HT1080 (cell line): Measurements from ENCODE around the gene ADAMTS16. TPM values are rescaled to one million over a fixed set of nuclear protein-coding genes. Genes with fewer than 3 reads are reported as not detected.
A peak's percentile ranks its signal among the peaks of the same experiment; 100 is the strongest.

Experiments
- DNase-seq: peaks from one replicate; pipeline ENCODE4 v3.0.0-alpha.2; 2015; ENCODE audit warnings: low read depth
- total RNA-seq: library from RNA; depleted of rRNA; stranded (reverse); fragments of >200 nt; shearing (Covaris generic); gene quantifications from 2 replicates; pipeline ENCODE4 v1.2.3, GENCODE V29; 2014

Gene ADAMTS16
- total RNA-seq, 1 experiment from 2014 or later: 3.9 TPM

DNA sequence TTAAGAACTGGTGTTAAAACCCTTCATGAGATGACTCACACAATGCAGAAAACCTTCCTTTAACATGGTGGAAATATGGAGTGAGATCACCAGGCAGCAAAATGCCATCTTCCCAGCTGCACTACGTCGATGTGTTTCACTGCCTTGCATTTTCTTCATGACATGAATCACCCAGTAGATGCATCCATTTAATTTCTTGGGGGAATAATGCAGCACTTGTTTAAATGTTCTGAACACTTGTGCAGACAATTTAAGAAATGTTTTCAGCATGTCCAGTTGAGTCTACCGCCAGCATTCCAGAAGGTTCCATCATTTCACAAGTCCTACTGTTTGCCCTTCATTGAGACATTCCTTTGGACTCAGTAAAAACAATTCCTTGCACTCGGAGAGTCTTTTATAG lies 81.6 kb downstream of the ADAMTS16 start:
- DNase-seq: peak; percentile 44

DNA sequence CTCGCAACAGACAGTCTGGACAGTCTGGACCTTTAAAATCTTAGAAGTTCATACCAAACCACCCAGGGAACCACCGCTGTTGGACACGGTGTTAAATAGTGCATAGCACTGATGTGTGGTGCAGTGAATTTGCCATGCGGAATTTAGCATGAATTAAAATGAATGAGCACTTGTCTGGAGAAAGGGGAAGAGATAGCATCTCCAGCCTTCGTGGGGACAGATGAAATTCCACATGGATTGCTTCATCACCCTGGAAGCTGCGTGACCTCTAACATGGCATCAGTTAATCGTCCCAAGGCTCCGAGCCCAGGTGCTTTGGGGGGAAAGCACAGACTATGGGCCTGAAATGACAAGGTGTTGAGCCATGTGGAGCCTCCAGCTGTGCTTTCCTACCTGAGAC lies 91.4 kb downstream of the ADAMTS16 start:
- no peak for DNase-seq

DNA sequence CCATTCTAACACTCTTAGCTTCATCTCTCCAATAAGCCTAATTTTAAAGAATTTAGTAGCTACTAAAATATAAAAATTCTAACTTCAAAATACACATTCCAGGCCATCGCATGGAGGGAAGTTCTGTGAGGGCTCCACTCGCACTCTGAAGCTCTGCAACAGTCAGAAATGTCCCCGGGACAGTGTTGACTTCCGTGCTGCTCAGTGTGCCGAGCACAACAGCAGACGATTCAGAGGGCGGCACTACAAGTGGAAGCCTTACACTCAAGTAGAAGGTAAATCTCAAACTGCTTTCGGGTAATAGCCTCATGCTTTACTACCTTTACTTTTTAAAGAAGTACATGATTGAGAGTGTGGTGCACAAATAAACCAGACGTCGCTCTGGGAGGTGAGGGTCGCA lies 94.8 kb downstream of the ADAMTS16 start:
- DNase-seq: no peak

DNA sequence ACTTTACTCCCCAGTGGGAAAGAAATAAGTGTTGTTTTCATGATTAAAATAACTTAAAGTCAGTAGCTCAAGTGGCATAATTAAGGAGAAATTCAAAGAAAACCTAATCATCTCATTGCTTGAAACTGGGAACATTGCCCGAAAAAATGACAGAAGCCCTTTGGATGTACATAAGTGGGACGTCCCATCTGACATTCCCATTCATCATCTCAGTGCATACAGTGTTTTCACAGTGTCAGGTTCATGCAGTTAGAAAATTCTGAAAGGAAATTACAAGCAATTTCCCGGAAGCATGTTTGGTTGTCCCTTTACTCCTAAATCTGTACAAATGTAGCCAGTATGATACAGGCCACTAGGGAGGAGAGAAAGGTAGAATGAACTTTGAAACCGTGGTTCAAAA lies 95.6 kb downstream of the ADAMTS16 start:
- no peak for DNase-seq

DNA sequence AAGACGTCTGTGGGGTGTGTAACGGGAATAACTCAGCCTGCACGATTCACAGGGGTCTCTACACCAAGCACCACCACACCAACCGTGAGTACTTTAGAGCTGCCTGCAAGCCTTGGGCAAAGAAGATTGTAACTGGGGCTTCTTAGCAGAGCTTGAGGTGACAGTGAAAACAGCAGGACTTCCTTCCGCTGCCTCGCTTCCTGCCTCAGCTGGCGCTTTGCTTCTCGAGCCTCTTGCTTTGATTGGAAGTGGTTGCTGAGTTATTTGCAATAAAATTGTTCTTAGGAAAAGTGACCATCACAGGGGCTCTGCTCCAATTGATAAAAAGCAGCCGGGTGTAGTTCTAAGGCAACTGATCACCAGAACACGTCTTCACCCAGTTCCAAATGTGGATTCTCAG lies 99.1 kb downstream of the ADAMTS16 start:
- DNase-seq: no peak

DNA sequence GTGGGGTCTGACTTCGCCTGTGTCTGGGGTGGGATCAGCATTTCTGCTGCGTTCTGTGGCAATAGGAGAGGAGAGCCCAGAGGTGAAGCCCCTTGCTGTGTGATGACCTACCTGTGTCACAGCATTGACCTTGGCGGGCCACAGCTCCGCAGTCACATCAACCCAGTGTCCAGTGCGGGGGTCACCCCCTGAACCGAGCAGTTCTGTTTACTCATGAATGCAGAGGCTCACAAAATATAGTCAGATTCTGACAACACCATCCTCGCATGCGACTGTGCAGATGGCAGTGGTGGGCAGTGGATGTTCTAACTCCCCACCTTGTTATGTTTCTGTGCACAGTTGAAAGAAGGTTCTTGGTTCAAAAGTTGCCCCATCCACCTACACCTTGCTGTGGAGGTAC lies 100.1 kb downstream of the ADAMTS16 start:
- no peak for DNase-seq

DNA sequence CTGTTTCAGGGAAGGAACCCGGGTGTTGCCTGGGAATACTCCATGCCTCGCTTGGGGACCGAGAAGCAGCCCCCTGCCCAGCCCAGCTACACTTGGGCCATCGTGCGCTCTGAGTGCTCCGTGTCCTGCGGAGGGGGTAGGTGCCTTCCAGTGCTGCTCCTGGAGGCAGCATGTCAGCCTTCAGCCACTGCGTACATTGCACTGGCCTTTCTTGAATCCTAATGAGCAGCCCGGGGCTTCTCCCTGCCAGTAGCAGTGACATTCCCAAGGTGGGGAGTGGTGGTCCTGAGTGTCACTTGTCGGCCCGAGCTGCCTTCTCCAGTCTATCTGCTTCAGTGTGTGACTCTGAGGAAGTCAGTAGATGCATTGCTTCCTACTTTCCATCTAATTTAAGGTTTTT lies 101.9 kb downstream of the ADAMTS16 start:
- no peak for DNase-seq

DNA sequence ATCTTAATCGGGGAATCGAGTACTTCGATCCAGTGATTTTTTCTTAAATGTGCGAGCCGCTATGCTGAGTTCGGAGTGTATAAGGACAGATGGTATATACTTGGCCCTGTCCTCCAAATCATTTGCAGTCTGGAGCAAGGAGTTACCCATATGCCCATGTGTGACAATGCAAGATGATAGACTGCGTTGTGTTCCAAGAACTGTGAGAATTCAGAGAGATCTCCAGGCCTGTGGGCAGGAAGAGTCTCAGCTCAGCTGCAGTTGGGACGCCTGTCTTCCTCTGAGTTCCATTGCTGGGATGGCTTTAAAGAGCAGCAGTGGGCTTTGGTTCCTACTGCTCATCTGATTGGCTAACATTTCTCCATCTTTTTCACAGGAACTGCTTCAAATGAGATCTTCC lies 106.6 kb downstream of the ADAMTS16 start:
- DNase-seq: no peak

DNA sequence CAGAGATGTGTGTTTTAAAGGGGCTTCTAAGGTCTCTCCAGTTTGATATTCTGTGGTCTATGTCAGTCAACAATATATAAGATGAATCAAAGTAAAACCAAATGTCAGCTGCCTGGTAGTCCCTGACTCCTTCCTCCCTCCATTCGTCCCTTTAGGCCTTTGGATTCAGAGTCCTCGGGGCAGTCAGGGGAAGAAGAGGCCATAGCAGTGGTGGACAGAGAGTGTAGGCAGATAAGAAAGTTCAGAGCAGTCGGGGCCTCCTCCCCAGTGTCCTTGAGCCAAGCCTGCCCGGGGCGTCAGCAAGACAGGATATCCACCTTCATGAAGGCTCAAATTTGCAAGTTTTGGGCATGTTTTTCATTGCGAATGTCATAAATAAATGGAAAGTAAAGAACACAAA lies 110.6 kb downstream of the ADAMTS16 start:
- no peak for DNase-seq

DNA sequence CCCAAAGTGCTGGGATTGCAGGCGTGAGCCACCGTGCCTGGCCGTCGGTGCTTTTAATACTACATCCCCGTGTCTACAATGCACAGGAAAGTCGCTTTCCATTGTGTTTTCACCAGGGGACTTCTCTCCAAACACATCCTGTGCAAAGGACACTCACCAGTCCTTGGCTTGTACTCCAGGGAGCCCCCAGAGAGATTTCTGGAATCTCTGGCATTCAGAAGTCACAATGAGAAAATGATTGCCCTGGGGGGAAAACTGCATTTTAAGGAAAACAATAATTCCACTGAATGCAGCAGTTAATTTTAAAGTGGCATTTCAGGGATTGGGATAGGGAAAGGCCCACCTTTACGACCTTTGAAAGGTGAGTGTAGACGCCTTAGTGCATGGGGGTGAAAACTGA lies 112.0 kb downstream of the ADAMTS16 start:
- no peak for DNase-seq

DNA sequence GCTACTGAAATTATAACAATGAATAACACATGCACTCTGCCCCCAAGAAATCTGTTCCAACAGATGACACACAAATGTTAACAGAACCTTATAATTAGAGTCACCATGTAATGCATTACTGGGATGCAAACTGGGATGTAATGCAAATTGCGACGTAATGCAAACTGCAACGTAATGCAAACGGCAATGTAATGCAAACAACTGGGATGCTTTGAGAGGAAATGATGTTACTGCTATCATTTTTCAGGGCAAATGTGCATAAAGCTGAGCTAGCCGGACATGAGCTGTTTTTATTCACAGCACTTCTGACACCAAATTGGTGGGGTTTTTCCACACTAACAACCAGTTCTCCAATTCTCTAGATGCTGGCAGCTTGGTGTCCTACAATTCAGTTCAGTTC lies 117.2 kb downstream of the ADAMTS16 start:
- no peak for DNase-seq

DNA sequence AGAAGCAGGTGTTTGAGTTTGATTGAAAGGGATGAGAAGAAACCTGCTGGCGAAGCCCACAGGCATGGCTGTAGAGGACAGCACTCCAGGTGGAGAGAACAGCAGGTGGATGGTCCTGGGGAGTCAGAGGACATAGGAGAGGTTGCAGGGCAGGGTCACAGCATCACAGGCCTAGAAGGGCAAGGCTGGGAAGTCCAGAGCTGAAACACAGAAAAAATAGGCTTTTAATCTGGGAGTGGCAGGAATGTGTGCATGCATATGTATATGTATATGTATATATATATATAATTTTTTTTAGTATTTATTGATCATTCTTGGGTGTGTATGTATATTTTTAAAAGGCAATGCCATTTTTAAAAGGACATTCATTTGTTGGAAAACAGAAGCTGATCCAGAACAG lies 118.4 kb downstream of the ADAMTS16 start:
- DNase-seq: no peak

DNA sequence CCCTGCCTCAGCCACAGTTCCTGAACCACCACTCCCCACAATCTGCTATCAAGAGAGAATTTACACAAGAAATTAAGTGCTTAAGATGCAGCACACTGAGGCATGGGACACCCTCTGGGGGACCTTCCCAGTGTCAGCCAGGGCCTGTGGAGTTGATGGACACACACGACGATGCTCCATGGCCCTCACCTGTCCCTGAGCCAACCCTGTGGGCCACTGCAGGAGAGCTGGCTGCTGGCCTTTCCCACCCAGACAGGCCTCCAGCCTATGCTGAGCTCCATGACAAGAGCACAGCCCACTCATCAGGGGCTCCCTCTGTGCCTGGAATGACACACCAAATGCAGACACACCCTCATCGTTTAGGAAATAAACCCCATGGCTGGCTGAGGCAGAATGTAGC lies 124.6 kb downstream of the ADAMTS16 start:
- no peak for DNase-seq

DNA sequence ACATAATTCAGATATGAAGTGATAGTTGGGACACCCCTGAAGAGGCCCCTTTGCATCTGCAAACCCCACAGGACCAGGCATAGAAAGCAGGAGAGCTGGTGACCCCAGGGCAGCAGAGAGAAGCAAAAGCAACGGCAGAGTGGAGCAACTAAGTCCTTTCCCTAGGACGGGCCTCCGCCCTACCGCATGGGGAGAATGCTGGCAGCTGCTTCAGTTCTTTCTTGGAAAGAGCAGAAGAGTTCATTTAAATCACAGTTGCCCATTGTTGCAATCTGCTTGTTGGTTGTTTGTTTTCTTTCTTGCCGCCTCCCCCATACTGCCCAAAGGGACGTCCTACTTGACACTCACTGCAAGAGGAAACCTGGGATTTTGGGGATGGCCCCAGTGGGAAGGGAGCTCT lies 126.2 kb downstream of the ADAMTS16 start:
- DNase-seq: no peak

DNA sequence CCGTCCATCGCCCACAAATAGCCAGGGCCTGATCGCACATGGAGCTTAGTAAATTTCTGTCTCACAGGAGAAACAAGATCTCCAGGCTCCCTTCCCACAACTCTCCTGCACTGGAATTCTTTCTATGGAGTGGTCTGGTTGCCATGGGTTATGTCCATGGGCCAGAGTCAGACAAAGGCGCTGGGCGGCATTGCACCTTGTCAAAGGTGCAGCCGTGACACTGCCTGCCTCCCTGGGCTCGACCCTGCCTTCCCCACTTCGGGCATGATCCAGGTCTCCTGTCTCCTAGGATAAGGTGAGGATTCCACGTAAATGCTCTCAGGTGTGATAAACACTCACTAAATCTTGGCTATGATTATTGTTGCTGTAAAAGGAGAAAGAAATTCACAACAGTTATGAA lies 130.0 kb downstream of the ADAMTS16 start:
- DNase-seq: no peak

DNA sequence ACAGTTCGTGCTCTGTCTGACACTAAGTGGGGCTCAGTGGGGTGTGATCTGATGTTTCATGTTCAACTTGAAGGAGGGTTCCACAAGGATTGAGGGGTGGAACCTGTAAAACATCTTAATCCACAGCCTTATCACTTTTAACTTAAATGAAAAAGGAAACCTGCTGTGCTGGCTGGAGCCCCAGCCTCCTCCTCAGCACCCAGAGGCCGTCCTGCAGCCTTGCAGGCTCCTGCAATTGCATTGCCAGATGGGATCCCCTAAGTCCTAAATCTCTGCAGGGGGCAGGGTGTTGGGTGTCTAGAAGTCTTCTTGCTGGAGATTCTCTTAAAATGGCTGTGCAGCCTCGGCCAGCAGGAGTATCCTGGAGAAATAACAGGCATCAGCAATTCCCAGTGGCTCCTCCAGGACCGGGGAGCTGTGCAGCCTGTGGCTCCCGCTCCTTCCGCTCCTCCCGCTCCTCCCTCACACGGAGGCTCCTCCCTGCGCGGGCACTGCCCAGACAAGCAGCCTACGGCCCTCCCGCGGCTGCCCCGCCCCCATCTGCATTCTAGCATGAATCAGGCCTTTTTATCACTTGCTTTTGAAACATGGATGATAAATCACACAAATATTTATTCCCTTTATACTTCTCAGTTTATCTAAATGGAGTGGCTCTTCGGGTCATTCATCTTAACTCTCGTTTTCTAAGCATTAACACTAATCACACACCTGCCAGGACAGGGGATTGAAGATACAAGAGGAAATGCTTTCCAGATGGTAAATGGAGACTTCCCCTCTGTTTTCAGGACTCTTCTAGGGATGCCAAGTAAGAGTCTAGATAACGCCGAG lies 131.0 kb downstream of the ADAMTS16 start:
- peak; percentile 97 for DNase-seq

DNA sequence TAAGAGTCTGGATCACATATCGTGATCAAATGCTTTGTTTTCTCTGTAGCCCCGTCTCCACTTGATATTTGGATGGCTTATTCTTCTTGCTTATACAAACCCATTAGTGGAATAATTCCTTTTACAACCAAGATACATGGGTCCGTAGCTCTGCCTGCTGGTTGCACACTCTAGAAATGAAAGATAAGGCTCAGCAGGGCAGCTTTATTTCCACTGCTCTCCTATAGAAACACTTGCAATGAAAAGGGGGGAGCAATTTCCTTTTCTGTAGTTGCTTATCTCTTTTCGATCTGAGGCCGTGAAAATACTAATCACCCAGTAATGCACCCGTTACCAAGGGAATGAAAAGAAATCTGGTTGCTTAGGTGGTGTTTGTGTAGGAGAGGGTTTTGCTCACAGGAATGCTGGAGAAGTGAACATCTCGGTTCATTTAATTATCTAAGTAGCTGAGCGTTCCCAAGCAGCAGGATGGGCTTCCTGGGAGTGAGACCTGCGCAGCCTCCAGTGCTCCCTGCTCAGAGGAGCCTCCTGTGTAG lies 131.7 kb downstream of the ADAMTS16 start:
- peak; percentile 74 for DNase-seq

DNA sequence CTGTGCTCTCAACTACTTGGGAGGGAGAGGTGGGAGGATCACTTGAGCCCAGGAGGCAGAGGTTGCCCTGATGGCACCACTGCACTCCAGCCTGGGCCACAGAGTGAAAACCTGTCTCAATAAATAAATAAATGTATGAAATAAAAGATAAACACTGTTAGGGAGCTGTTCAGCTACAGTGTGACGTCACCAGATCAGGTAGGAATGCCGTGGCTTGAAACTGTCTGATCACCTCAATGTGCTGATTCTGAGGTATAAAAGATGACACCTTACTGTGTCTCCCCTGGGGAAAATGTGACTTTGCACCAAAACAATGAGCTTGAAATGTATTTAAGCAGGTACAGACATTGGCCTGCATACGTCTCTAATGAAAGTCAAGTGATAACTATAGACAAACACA lies 133.3 kb downstream of the ADAMTS16 start:
- DNase-seq: no peak

DNA sequence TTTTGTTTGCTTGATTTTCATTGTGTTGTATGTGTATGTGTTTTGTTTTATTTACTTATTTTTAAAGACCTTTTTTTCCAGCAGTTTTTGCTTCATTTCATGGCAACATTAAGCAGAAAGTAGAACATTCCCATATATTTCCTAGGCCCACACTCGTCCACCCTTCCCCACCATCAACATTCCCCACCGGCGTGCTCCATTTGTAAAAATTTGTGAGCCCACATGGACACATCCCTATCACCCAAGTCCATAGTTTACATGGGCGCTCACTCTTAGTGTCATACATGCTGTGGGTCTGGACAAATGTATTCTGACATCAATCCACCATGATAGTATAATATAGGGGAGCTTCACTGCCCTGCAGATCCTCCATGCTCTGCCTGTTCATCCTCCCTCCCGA lies 133.8 kb downstream of the ADAMTS16 start:
- no peak for DNase-seq

DNA sequence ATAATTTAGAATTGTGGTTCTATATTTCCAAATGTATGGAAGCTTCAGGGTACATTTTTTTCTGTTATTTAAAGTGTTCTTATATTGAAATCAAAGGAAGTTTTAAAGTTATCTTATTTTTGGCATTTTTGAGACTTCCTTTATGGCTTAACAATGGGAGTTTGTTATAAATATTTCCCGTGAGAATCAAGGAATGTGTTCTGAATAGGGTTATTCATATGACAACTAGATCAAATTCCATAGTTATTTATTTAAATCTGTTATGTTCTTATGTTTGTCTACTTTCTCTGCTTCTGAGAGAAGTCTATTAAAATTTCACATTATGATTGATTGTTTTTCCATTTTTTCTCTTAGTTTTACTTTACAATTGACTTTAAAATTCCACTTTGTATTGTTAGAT lies 135.1 kb downstream of the ADAMTS16 start:
- no peak for DNase-seq

DNA sequence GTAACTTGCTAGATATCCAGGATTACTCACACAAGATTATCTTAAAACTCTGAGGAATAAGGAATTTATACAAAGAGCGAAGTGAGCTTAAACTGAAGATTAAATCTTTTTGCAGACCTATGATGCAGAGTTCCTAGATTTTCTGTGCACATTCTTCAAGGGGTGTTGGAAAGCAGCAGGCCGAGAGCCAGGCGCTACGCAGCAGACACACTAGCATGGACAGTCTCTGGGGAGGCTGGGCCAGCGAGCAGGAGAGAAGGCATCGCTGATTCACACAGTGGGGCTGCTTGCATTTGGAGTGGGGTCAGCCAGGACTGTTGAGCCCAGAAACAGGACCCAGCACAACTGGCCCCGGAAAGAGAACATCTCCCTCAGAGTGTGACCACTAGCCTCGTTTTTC lies 136.3 kb downstream of the ADAMTS16 start:
- DNase-seq: no peak

DNA sequence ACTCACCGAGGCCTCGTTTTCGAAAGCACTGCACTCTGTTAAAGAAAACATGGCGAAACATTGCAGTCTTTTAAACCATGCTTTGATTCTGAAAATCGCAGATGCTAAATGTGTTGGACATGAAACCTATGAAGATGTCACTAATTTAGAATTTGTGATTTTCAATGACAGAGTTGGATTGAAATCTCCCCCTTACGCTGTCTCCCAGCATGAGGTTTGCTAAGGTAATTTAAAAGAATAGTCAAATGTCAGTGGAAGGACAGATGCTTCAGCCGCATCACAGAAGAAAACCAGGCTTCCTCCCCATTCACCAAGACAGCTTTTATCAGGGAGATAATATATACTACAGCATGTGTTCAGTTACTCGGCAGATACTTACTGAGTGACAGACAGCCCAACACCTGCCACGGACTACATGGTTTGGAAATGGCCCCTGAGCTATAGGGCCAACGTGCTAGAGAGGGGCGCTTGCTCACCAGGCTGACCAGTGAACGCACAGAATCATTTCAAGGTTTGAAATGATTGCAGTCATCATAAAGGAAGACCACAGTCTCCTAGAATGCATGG lies 136.9 kb downstream of the ADAMTS16 start:
- no peak for DNase-seq

DNA sequence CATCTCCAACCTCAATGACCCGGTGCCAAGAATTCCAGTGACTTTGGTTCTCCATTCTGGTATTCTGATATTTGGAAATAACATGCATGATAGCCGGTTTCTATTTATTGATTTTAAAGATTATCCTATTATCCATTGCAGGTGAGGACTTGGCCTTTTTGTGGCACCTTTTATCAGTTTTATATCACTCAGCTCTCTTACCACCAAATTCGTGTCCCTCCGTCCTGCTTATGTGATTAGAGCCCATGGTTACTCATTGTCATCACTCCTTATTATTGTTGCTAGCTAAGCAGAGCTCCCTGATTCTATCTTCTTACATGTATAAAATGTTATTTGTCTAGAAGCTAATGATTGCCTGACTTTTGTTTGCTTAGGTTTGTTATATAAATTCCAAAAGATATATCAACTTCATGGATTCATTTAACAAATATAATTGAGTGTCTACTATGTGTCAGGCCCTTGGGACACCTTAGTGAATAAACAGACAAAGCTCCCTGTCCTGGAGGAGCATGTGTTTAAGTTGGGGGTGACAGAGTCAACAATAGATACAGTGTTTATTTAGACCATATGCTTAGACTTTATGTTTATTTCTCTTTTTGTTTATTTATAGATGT lies 138.2 kb downstream of the ADAMTS16 start:
- no peak for DNase-seq
